ENCODE data around the gene RAB7B.

The RAB7B gene

GRCh38 chr1:205975387-205975998, 27.7 kb downstream of the RAB7B start:
- Histone ChIP-seq H3K4me2 (ENCODE audit: low read length) (no peak overlapping the region), H3K9me3 (ENCODE audit: control insufficient read depth, insufficient read depth, low read length) (no peaks in the 10 kb centered on the region; the same call in 1 of the 2 replicates), H3K27me3 (ENCODE audit: control insufficient read depth, low read length) (0 out of 2 replicates have a peak, but pooled peaks cover 3% of the 10 kb centered on the region), H3K36me3 (ENCODE audit: control insufficient read depth, low read length) (no peaks in the 10 kb centered on the region), H3K4me1 (ENCODE audit: control insufficient read depth, low read length) (no peaks in the 10 kb centered on the region), H3F3A (ENCODE audit: control insufficient read depth, insufficient read depth) (0 out of 2 replicates have a peak, but pooled peaks cover 3% of the 10 kb centered on the region), H3K27ac (ENCODE audit: low read depth, low read length) (no peak overlapping the region), H4K20me1 (ENCODE audit: control insufficient read depth, insufficient read depth, low read depth, low read length) (no peaks in the 10 kb centered on the region), H3K4me3 (ENCODE audit: low read length) (no peak overlapping the region), H3K9me2 (replicated peaks; ENCODE audit: control insufficient read depth, low read length) (no peaks in the 10 kb centered on the region), H3K79me2 (ENCODE audit: control insufficient read depth, low read length) (no peaks in the 10 kb centered on the region)
- no peak for TF ChIP-seq EZH2phosphoT487 (IDR thresholded peaks at IDR 0.05; ENCODE audit: borderline replicate concordance, low read length)
- TF ChIP-seq CTCF (IDR thresholded peaks at IDR 0.05; ENCODE audit: low read depth, low read length, poor library complexity, severe bottlenecking) = no peak

GRCh38 chr1:205974712-205975111, 28.5 kb downstream of the RAB7B start:
- 0 out of 2 replicates have a peak, but pooled peaks cover 3% of the 10 kb centered on the region for H3F3A ChIP-seq (ENCODE audit: control insufficient read depth, insufficient read depth)
- no peaks in the 10 kb centered on the region for H3K36me3 ChIP-seq (ENCODE audit: control insufficient read depth, low read length)
- 0 out of 2 replicates have a peak, but pooled peaks cover 3% of the 10 kb centered on the region for H3K27me3 ChIP-seq (ENCODE audit: control insufficient read depth, low read length)
- H3K9me2 ChIP-seq (replicated peaks; ENCODE audit: control insufficient read depth, low read length) = no peaks in the 10 kb centered on the region
- H3K4me1 ChIP-seq (ENCODE audit: control insufficient read depth, low read length) = no peaks in the 10 kb centered on the region
- H3K79me2 ChIP-seq (ENCODE audit: control insufficient read depth, low read length) = no peaks in the 10 kb centered on the region
- no peaks in the 10 kb centered on the region for H4K20me1 ChIP-seq (ENCODE audit: control insufficient read depth, insufficient read depth, low read depth, low read length)
- no peaks in the 10 kb centered on the region; the same call in 1 of the 2 replicates for H3K9me3 ChIP-seq (ENCODE audit: control insufficient read depth, insufficient read depth, low read length)
- H3K27ac ChIP-seq (ENCODE audit: low read depth, low read length) = no peak overlapping the region
- no peak overlapping the region for H3K4me2 ChIP-seq (ENCODE audit: low read length)
- no peak for TF ChIP-seq EZH2phosphoT487 (IDR thresholded peaks at IDR 0.05; ENCODE audit: borderline replicate concordance, low read length)
- no peak for TF ChIP-seq CTCF (IDR thresholded peaks at IDR 0.05; ENCODE audit: low read depth, low read length, poor library complexity, severe bottlenecking)
- H3K4me3 ChIP-seq (ENCODE audit: low read length) = no peak overlapping the region

GRCh38 chr1:205973377-205974232, 29.6 kb downstream of the RAB7B start:
- H3K4me1 ChIP-seq (ENCODE audit: control insufficient read depth, low read length) = no peaks in the 10 kb centered on the region
- no peak overlapping the region for H3K27ac ChIP-seq (ENCODE audit: low read depth, low read length)
- no peaks in the 10 kb centered on the region; the same call in 1 of the 2 replicates for H3K9me3 ChIP-seq (ENCODE audit: control insufficient read depth, insufficient read depth, low read length)
- H3K79me2 ChIP-seq (ENCODE audit: control insufficient read depth, low read length) = no peaks in the 10 kb centered on the region
- H3F3A ChIP-seq (ENCODE audit: control insufficient read depth, insufficient read depth) = 0 out of 2 replicates have a peak, but pooled peaks cover 3% of the 10 kb centered on the region
- no peak overlapping the region for H3K4me3 ChIP-seq (ENCODE audit: low read length)
- H3K27me3 ChIP-seq (ENCODE audit: control insufficient read depth, low read length) = 0 out of 2 replicates have a peak, but pooled peaks cover 3% of the 10 kb centered on the region
- H4K20me1 ChIP-seq (ENCODE audit: control insufficient read depth, insufficient read depth, low read depth, low read length) = no peaks in the 10 kb centered on the region
- H3K4me2 ChIP-seq (ENCODE audit: low read length) = no peak overlapping the region
- H3K36me3 ChIP-seq (ENCODE audit: control insufficient read depth, low read length) = no peaks in the 10 kb centered on the region
- TF ChIP-seq CTCF (IDR thresholded peaks at IDR 0.05; ENCODE audit: low read depth, low read length, poor library complexity, severe bottlenecking) (no peak), EZH2phosphoT487 (IDR thresholded peaks at IDR 0.05; ENCODE audit: borderline replicate concordance, low read length) (no peak)
- no peaks in the 10 kb centered on the region for H3K9me2 ChIP-seq (replicated peaks; ENCODE audit: control insufficient read depth, low read length)
